ENCODE results near the gene UGT1A6. TPM values are rescaled to one million over a fixed set of nuclear protein-coding genes. Genes with fewer than 3 reads are reported as not detected.

Gene UGT1A6
- total and polyA plus RNA-seq, 2 donors (not counting 3 experiments of a cell fraction or from before 2014, with no cell fraction given): not detected

GRCh38 chr2:233743464-233744259 lies 51.0 kb downstream of the UGT1A6 start:
- Histone ChIP-seq H3K9me1 (replicated peaks; ENCODE audit: control insufficient read depth, extremely low read depth, insufficient read depth, low read length) (no peaks in the 10 kb centered on the region), H2AFZ (ENCODE audit: low read depth, low read length) (no peak overlapping the region), H3K4me2 (ENCODE audit: insufficient read depth, low read length) (no peak overlapping the region), H3K36me3 (ENCODE audit: control insufficient read depth in 2 of 2, extremely low read depth in 1 of 2, insufficient read depth in 2 of 2, low read length in 2 of 2) (no peaks in the 10 kb centered on the region), H3K79me2 (ENCODE audit: control insufficient read depth, insufficient read depth, low read length) (no peaks in the 10 kb centered on the region), H3K4me3 (replicated peaks in 1 of 3; ENCODE audit: insufficient read depth in 1 of 3, low read depth in 1 of 3, low read length in 3 of 3) (no peak overlapping the region), H4K20me1 (replicated peaks; ENCODE audit: control insufficient read depth, extremely low read depth, insufficient read depth, low read length) (no peaks in the 10 kb centered on the region), H3K9ac (replicated peaks; ENCODE audit: extremely low read depth, insufficient read depth, low read length) (no peak overlapping the region), H3K4me1 (ENCODE audit: control insufficient read depth, extremely low read depth, insufficient read depth, low read length) (no peaks in the 10 kb centered on the region), H3K27me3 (ENCODE audit: control insufficient read depth in 2 of 2, insufficient read depth in 2 of 2, low read length in 2 of 2) (peaks cover 0 to 2% of the 10 kb centered on the region in 2 experiments), H3K27ac (ENCODE audit: insufficient read depth, low read depth, low read length) (no peak overlapping the region), H3K9me3 (replicated peaks; ENCODE audit: control insufficient read depth, insufficient read depth, low read length) (no peaks in the 10 kb centered on the region)
- TF ChIP-seq JUN (IDR thresholded peaks at IDR 0.05; ENCODE audit: borderline replicate concordance, insufficient read depth, insufficient read length, low read depth) (no peak), FOS (IDR thresholded peaks at IDR 0.05; ENCODE audit: borderline replicate concordance, insufficient read depth, low read length) (no peak), MYC (IDR thresholded peaks at IDR 0.05; ENCODE audit: low read depth, low read length) (no peak), GATA2 (IDR thresholded peaks at IDR 0.05; ENCODE audit: insufficient read depth, insufficient read length, low read depth, low read length) (no peak)
- intact Hi-C loops (cut with micrococcal nuclease) (no loop called here), dilution Hi-C loops (cut with MboI; ENCODE audit: extremely low pct_ligation_motif_present, low sequenced_read_pairs) (no loop called here)
- CTCF ChIA-PET: no interaction called here
- FAIRE-seq (no peak), DNase-seq (ENCODE audit: low read depth, low spot score) (no peak)
- no TSS peak for BruUV-seq (replicated peaks)
- POLR2A ChIA-PET: no interaction called here

GRCh38 chr2:233745073-233745755 lies 52.5 kb downstream of the UGT1A6 start:
- Histone ChIP-seq H3K9me3 (replicated peaks; ENCODE audit: control insufficient read depth, insufficient read depth, low read length) (no peaks in the 10 kb centered on the region), H3K36me3 (ENCODE audit: control insufficient read depth in 2 of 2, extremely low read depth in 1 of 2, insufficient read depth in 2 of 2, low read length in 2 of 2) (no peaks in the 10 kb centered on the region), H2AFZ (ENCODE audit: low read depth, low read length) (no peak overlapping the region), H3K4me3 (replicated peaks in 1 of 3; ENCODE audit: insufficient read depth in 1 of 3, low read depth in 1 of 3, low read length in 3 of 3) (no peak overlapping the region), H3K27ac (ENCODE audit: insufficient read depth, low read depth, low read length) (no peak overlapping the region), H3K9me1 (replicated peaks; ENCODE audit: control insufficient read depth, extremely low read depth, insufficient read depth, low read length) (no peaks in the 10 kb centered on the region), H3K9ac (replicated peaks; ENCODE audit: extremely low read depth, insufficient read depth, low read length) (no peak overlapping the region), H4K20me1 (replicated peaks; ENCODE audit: control insufficient read depth, extremely low read depth, insufficient read depth, low read length) (no peaks in the 10 kb centered on the region), H3K79me2 (ENCODE audit: control insufficient read depth, insufficient read depth, low read length) (no peaks in the 10 kb centered on the region), H3K4me2 (ENCODE audit: insufficient read depth, low read length) (no peak overlapping the region), H3K27me3 (ENCODE audit: control insufficient read depth in 2 of 2, insufficient read depth in 2 of 2, low read length in 2 of 2) (peaks cover 0 to 2% of the 10 kb centered on the region in 2 experiments), H3K4me1 (ENCODE audit: control insufficient read depth, extremely low read depth, insufficient read depth, low read length) (no peaks in the 10 kb centered on the region)
- TF ChIP-seq CTCF (IDR thresholded peaks at IDR 0.05; ENCODE audit: extremely low read depth in 1 of 2, insufficient read depth in 1 of 2, low read depth in 1 of 2, low read length in 2 of 2) (no peak), POLR2A (IDR thresholded peaks at IDR 0.05; ENCODE audit: low read depth, low read length) (no peak), FOS (IDR thresholded peaks at IDR 0.05; ENCODE audit: borderline replicate concordance, insufficient read depth, low read length) (no peak), JUN (IDR thresholded peaks at IDR 0.05; ENCODE audit: borderline replicate concordance, insufficient read depth, insufficient read length, low read depth) (no peak), GATA2 (IDR thresholded peaks at IDR 0.05; ENCODE audit: insufficient read depth, insufficient read length, low read depth, low read length) (no peak), EZH2 (IDR thresholded peaks at IDR 0.05; ENCODE audit: borderline replicate concordance, low read depth, low read length, severe bottlenecking) (no peak), MAX (IDR thresholded peaks at IDR 0.05; ENCODE audit: insufficient read depth, insufficient read length) (no peak), POLR2AphosphoS5 (IDR thresholded peaks at IDR 0.05; ENCODE audit: insufficient read depth, low read depth, low read length) (no peak), MYC (IDR thresholded peaks at IDR 0.05; ENCODE audit: low read depth, low read length) (no peak)
- dilution Hi-C loops (cut with MboI; ENCODE audit: extremely low pct_ligation_motif_present, low sequenced_read_pairs) (no loop called here), intact Hi-C loops (cut with micrococcal nuclease) (no loop called here)
- DNase-seq (ENCODE audit: low read depth, low spot score): no peak
- ChIA-PET POLR2A (no interaction called here), CTCF (no interaction called here)
- no TSS peak for BruUV-seq (replicated peaks)
- FAIRE-seq: no peak
